Duodenal mucosa (tissue), 2 donors: ENCODE measurements around the gene RELA.

Experiments
- H3K27ac ChIP-seq: one replicate; pipeline ENCODE4 v1.7.0; 2013; ENCODE audit warnings: low read depth, low read length
- H3K27me3 ChIP-seq, 2 donors: one replicate each; pipeline ENCODE4 v1.7.0; 2013; ENCODE audit warnings: low read length in 2 of 2, control low read depth in 1 of 2; ENCODE audit not compliant: insufficient read depth in 2 of 2, control insufficient read depth in 1 of 2
- H3K36me3 ChIP-seq, 2 donors: one replicate each; pipeline ENCODE4 v1.7.0; 2013; ENCODE audit warnings: low read length in 2 of 2, control low read depth in 1 of 2; ENCODE audit not compliant: insufficient read depth in 2 of 2, control insufficient read depth in 1 of 2
- H3K4me1 ChIP-seq, 2 donors: one replicate each; pipeline ENCODE4 v1.7.0; 2013; ENCODE audit warnings: low read length in 2 of 2, control low read depth in 1 of 2; ENCODE audit not compliant: insufficient read depth in 2 of 2, control insufficient read depth in 1 of 2
- H3K4me3 ChIP-seq, 2 donors: one replicate each; pipeline ENCODE4 v1.7.0; 2013; ENCODE audit warnings: low read length in 2 of 2, low read depth in 1 of 2
- H3K9ac ChIP-seq, 2 donors: one replicate each; pipeline ENCODE4 v1.7.0; 2013; ENCODE audit warnings: low read length in 2 of 2, low read depth in 1 of 2
- H3K9me3 ChIP-seq, 2 donors: one replicate each; pipeline ENCODE4 v1.7.0; 2013; ENCODE audit warnings: low read length in 2 of 2, control low read depth in 1 of 2; ENCODE audit not compliant: control insufficient read depth in 1 of 2

Gene RELA

GRCh38 chr11:65646958-65647701 lies 15.6 kb downstream of the RELA start:
- peaks cover 9 to 30% of the 10 kb centered on the region in 2 donors for H3K4me1 ChIP-seq
- no peak overlapping the region for H3K27ac ChIP-seq
- peak overlapping the region; percentile 50 for H3K4me3 ChIP-seq
- H3K27me3 ChIP-seq, result no peaks in the 10 kb centered on the region
- peak overlapping the region in 1 of 2 donors; percentile 43 for H3K9ac ChIP-seq
- no peaks in the 10 kb centered on the region for H3K9me3 ChIP-seq
- H3K36me3 ChIP-seq, result peaks cover 6 to 23% of the 10 kb centered on the region in 2 donors

GRCh38 chr11:65646288-65646957 lies 16.3 kb downstream of the RELA start:
- peaks cover 5 to 26% of the 10 kb centered on the region in 2 donors for H3K4me1 ChIP-seq
- H3K9me3 ChIP-seq, result no peaks in the 10 kb centered on the region
- H3K27me3 ChIP-seq, result no peaks in the 10 kb centered on the region
- peak overlapping the region; percentile 50 for H3K4me3 ChIP-seq
- peaks cover 6 to 23% of the 10 kb centered on the region in 2 donors for H3K36me3 ChIP-seq
- H3K27ac ChIP-seq, result no peak overlapping the region
- H3K9ac ChIP-seq, result no peak overlapping the region

- peaks cover 6 to 24% of the 10 kb centered on the region in 2 donors for H3K4me1 ChIP-seq
- peaks cover 6 to 24% of the 10 kb centered on the region in 2 donors for H3K36me3 ChIP-seq
These were observed 17.0 kb downstream of the RELA start for GRCh38 chr11:65645710-65646109.

GRCh38 chr11:65644837-65645236 lies 17.9 kb downstream of the RELA start:
- H3K27me3 ChIP-seq, result no peaks in the 10 kb centered on the region
- no peak overlapping the region for H3K4me3 ChIP-seq
- H3K4me1 ChIP-seq, result peaks cover 6 to 28% of the 10 kb centered on the region in 2 donors
- H3K27ac ChIP-seq, result no peak overlapping the region
- no peak overlapping the region for H3K9ac ChIP-seq
- no peaks in the 10 kb centered on the region for H3K9me3 ChIP-seq
- H3K36me3 ChIP-seq, result peaks cover 6 to 21% of the 10 kb centered on the region in 2 donors

More at GRCh38 chr11:65645710-65646109, 17.0 kb downstream of the RELA start:
- no peak overlapping the region for H3K4me3 ChIP-seq
- H3K27me3 ChIP-seq, result no peaks in the 10 kb centered on the region
- no peak overlapping the region for H3K9ac ChIP-seq
- no peaks in the 10 kb centered on the region for H3K9me3 ChIP-seq
- H3K27ac ChIP-seq, result no peak overlapping the region

GRCh38 chr11:65643971-65644370 lies 18.7 kb downstream of the RELA start:
- Histone ChIP-seq H3K9ac (no peak overlapping the region), H3K9me3 (no peaks in the 10 kb centered on the region), H3K27ac (no peak overlapping the region), H3K4me1 (peaks cover 6 to 28% of the 10 kb centered on the region in 2 donors), H3K36me3 (peaks cover 0 to 12% of the 10 kb centered on the region in 2 donors), H3K4me3 (no peak overlapping the region), H3K27me3 (no peaks in the 10 kb centered on the region)

GRCh38 chr11:65642014-65642671 lies 20.6 kb downstream of the RELA start:
- no peak overlapping the region for H3K27ac ChIP-seq
- H3K27me3 ChIP-seq, result no peaks in the 10 kb centered on the region
- H3K9ac ChIP-seq, result no peak overlapping the region
- no peaks in the 10 kb centered on the region for H3K9me3 ChIP-seq
- H3K36me3 ChIP-seq, result peaks cover 0 to 9% of the 10 kb centered on the region in 2 donors
- H3K4me3 ChIP-seq, result peak overlapping the region; percentile 17 to 53
- H3K4me1 ChIP-seq, result peaks cover 17 to 39% of the 10 kb centered on the region in 2 donors

- H3K36me3 ChIP-seq, result peaks cover 0 to 16% of the 10 kb centered on the region in 2 donors
- H3K27ac ChIP-seq, result peak overlapping the region; percentile 84
- H3K9me3 ChIP-seq, result no peaks in the 10 kb centered on the region
- H3K4me1 ChIP-seq, result peaks cover 20 to 43% of the 10 kb centered on the region in 2 donors
- peak overlapping the region; percentile 17 to 53 for H3K4me3 ChIP-seq
- no peaks in the 10 kb centered on the region for H3K27me3 ChIP-seq
- H3K9ac ChIP-seq, result peak overlapping the region; percentile 25 to 32
These were observed 21.3 kb downstream of the RELA start for GRCh38 chr11:65641297-65642013.

- Histone ChIP-seq H3K4me3 (peak overlapping the region; percentile 52 to 53), H3K4me1 (peaks cover 20 to 43% of the 10 kb centered on the region in 2 donors), H3K36me3 (peaks cover 5 to 22% of the 10 kb centered on the region in 2 donors), H3K9me3 (no peaks in the 10 kb centered on the region), H3K27me3 (no peaks in the 10 kb centered on the region), H3K9ac (peak overlapping the region; percentile 32 to 61), H3K27ac (peak overlapping the region; percentile 84)
These were observed 22.0 kb downstream of the RELA start for GRCh38 chr11:65640483-65641296.
